ENCODE data around the gene BABAM2. TPM values are rescaled to one million over a fixed set of nuclear protein-coding genes. Genes with fewer than 3 reads are reported as not detected.

BABAM2 gene
- total RNA-seq, 1 experiment from 2014 or later, result 57.6 TPM

DNA sequence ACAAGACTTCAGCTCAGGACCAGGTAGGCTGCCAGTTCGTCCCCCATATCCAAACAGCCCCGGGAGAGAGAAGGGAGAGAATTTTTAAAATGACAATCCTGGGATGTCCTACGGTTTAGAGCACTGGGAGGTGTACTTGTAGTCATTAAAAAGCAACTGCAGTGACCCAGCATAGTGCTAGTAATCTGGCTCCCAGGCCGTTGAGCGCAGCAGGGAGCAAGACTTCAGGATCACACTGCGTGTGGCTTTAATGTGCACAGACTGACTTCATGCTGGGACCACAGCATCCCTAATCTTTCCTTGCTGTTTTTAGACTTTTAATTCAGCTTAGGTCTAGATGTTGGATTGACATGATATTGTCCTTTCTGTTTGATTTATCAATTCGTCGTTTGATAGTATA, 282.8 kb downstream of the BABAM2 start:
- CTCF ChIA-PET, result interaction anchor here (0.5 to 1.6 kb wide), 3 partner anchors 8 to 247 kb away, joined by 3 to 4 read pairs (median 4); no protein-coding TSS in a partner anchor
- peaks cover 11% of the 10 kb centered on the region for H3K36me3 Mint-ChIP-seq (ENCODE audit: insufficient read depth, unreplicated experiment)

DNA sequence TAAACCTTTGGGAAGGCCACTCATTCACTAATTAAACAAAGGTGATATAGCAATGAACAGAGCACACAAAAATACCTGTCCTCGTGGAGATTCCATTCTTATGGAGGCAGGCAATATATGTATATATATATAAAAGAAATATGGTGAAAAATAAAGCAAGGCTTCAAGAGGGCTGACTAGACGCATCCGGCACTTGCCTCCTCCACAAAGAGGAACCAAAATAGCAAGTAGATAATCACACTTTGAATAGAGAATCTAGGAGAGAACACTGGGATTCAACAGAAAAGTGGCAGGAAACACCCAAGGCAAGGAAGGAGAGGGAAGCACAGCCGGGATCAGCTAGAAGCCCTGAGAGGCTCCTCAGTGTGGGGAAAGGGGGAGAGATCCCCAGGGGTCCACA, 283.7 kb downstream of the BABAM2 start:
- CTCF ChIA-PET, result interaction anchor here (0.9 kb wide), 1 partner anchor 101 kb away, joined by 3 read pairs; no protein-coding TSS in a partner anchor
- H3K4me3 Mint-ChIP-seq (ENCODE audit: unreplicated experiment), result no peak overlapping the region
- TF ChIP-seq, protein P1, sequence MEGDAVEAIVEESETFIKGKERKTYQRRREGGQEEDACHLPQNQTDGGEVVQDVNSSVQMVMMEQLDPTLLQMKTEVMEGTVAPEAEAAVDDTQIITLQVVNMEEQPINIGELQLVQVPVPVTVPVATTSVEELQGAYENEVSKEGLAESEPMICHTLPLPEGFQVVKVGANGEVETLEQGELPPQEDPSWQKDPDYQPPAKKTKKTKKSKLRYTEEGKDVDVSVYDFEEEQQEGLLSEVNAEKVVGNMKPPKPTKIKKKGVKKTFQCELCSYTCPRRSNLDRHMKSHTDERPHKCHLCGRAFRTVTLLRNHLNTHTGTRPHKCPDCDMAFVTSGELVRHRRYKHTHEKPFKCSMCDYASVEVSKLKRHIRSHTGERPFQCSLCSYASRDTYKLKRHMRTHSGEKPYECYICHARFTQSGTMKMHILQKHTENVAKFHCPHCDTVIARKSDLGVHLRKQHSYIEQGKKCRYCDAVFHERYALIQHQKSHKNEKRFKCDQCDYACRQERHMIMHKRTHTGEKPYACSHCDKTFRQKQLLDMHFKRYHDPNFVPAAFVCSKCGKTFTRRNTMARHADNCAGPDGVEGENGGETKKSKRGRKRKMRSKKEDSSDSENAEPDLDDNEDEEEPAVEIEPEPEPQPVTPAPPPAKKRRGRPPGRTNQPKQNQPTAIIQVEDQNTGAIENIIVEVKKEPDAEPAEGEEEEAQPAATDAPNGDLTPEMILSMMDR (IDR thresholded peaks at IDR 0.05; ENCODE audit: unreplicated experiment), result no peak
- H3K4me1 Mint-ChIP-seq (ENCODE audit: insufficient read depth, unreplicated experiment), result peaks cover 17% of the 10 kb centered on the region
- H3K27ac Mint-ChIP-seq (ENCODE audit: low read depth, unreplicated experiment), result no peak overlapping the region
- POLR2A ChIA-PET, result interaction anchor here (0.8 to 4.5 kb wide), 9 partner anchors 9 to 331 kb away, joined by 3 to 23 read pairs (median 9); no protein-coding TSS in a partner anchor
- H3K9me3 Mint-ChIP-seq (ENCODE audit: unreplicated experiment), result no peaks in the 10 kb centered on the region
- BruUV-seq (replicated peaks), result no TSS peak
- no peak for DNase-seq (ENCODE audit: unreplicated experiment)
- no peaks in the 10 kb centered on the region for H3K27me3 Mint-ChIP-seq (ENCODE audit: insufficient read depth, unreplicated experiment)
- intact Hi-C loops (cut with micrococcal nuclease), result loop anchor here (10.0 kb wide), 1 partner anchor 219 kb away; no protein-coding TSS in a partner anchor
- H3K36me3 Mint-ChIP-seq (ENCODE audit: insufficient read depth, unreplicated experiment), result peaks cover 19% of the 10 kb centered on the region

More for the DNA sequence above, 282.8 kb downstream of the BABAM2 start:
- intact Hi-C loops (cut with micrococcal nuclease), result loop anchor here (10.0 kb wide), 1 partner anchor 219 kb away; no protein-coding TSS in a partner anchor
- H3K4me1 Mint-ChIP-seq (ENCODE audit: insufficient read depth, unreplicated experiment), result peaks cover 23% of the 10 kb centered on the region
- TF ChIP-seq, protein P1 (IDR thresholded peaks at IDR 0.05; ENCODE audit: unreplicated experiment), result no peak
- POLR2A ChIA-PET, result interaction anchor here (0.8 to 4.5 kb wide), 14 partner anchors 9 to 467 kb away, joined by 3 to 23 read pairs (median 6); partner anchors contain the start of genes FOSL2 and MRPL33
- H3K4me3 Mint-ChIP-seq (ENCODE audit: unreplicated experiment), result no peak overlapping the region
- peak overlapping the region; percentile 99 for H3K27ac Mint-ChIP-seq (ENCODE audit: low read depth, unreplicated experiment)
- H3K27me3 Mint-ChIP-seq (ENCODE audit: insufficient read depth, unreplicated experiment), result no peaks in the 10 kb centered on the region
- no TSS peak for BruUV-seq (replicated peaks)
- no peak for DNase-seq (ENCODE audit: unreplicated experiment)
- H3K9me3 Mint-ChIP-seq (ENCODE audit: unreplicated experiment), result no peaks in the 10 kb centered on the region

DNA sequence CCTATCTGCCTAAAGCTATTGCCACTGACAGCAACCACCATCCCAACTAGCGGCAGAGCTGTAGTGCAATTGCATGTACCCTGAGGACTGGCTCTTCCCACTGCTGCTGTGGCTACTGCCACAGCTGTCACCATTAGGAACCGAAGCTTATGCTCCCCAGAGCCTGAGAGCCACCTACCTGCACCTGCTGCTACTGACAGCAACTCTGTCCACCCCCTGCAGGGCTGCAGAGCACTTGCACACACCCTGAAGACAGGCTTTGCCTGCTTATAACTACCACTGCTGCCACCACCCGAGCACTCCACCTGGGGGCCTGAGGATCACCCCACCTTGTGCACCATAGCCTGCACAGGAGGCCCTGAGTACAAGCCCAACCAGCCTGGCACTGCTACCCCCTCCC, 284.5 kb downstream of the BABAM2 start:
- intact Hi-C loops (cut with micrococcal nuclease), result loop anchor here (10.0 kb wide), 1 partner anchor 220 kb away; no protein-coding TSS in a partner anchor
- H3K4me1 Mint-ChIP-seq (ENCODE audit: insufficient read depth, unreplicated experiment), result peaks cover 17% of the 10 kb centered on the region
- no peak overlapping the region for H3K4me3 Mint-ChIP-seq (ENCODE audit: unreplicated experiment)
- H3K27ac Mint-ChIP-seq (ENCODE audit: low read depth, unreplicated experiment), result no peak overlapping the region
- CTCF ChIA-PET, result interaction anchor here (0.9 kb wide), 1 partner anchor 100 kb away, joined by 3 read pairs; no protein-coding TSS in a partner anchor
- H3K27me3 Mint-ChIP-seq (ENCODE audit: insufficient read depth, unreplicated experiment), result no peaks in the 10 kb centered on the region
- DNase-seq (ENCODE audit: unreplicated experiment), result no peak
- BruUV-seq (replicated peaks), result no TSS peak
- POLR2A ChIA-PET, result interaction anchor here (3.3 to 3.5 kb wide), 2 partner anchors 41 to 101 kb away, joined by 9 to 14 read pairs; no protein-coding TSS in a partner anchor
- H3K36me3 Mint-ChIP-seq (ENCODE audit: insufficient read depth, unreplicated experiment), result peaks cover 19% of the 10 kb centered on the region
- TF ChIP-seq, protein P1 (IDR thresholded peaks at IDR 0.05; ENCODE audit: unreplicated experiment), result no peak
- no peaks in the 10 kb centered on the region for H3K9me3 Mint-ChIP-seq (ENCODE audit: unreplicated experiment)

DNA sequence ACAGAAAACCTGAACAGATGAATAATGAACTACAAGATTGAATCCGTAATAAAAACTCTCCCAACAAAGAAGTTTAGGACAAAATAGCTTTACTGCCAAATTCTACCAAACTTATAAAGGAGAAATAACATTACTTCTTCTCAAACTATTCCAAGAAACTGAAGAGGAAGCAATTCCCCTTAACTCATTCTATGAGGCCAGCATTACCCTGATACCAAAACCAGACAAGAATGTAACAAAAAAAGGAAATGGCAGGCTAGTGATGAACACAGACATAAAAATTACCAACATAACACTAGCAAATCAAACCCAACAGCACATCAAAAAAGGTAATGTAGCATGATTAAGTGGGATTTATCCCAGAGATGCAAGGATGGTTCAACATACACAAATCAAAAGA, 288.4 kb downstream of the BABAM2 start:
- no peak overlapping the region for H3K4me3 Mint-ChIP-seq (ENCODE audit: unreplicated experiment)
- H3K4me1 Mint-ChIP-seq (ENCODE audit: insufficient read depth, unreplicated experiment), result no peaks in the 10 kb centered on the region
- TF ChIP-seq, protein P1 (IDR thresholded peaks at IDR 0.05; ENCODE audit: unreplicated experiment), result no peak
- H3K36me3 Mint-ChIP-seq (ENCODE audit: insufficient read depth, unreplicated experiment), result peaks cover 19% of the 10 kb centered on the region
- no peaks in the 10 kb centered on the region for H3K9me3 Mint-ChIP-seq (ENCODE audit: unreplicated experiment)
- POLR2A ChIA-PET, result interaction anchor here (1.0 to 1.5 kb wide), 5 partner anchors 10 to 214 kb away, joined by 3 to 6 read pairs (median 4); partner anchors contain the start of gene FOSL2
- intact Hi-C loops (cut with micrococcal nuclease), result loop anchor here (10.0 kb wide), 1 partner anchor 224 kb away; no protein-coding TSS in a partner anchor
- BruUV-seq (replicated peaks), result no TSS peak
- H3K27ac Mint-ChIP-seq (ENCODE audit: low read depth, unreplicated experiment), result no peak overlapping the region
- no peaks in the 10 kb centered on the region for H3K27me3 Mint-ChIP-seq (ENCODE audit: insufficient read depth, unreplicated experiment)
- CTCF ChIA-PET, result no interaction called here
- DNase-seq (ENCODE audit: unreplicated experiment), result no peak

All from MCF 10A (cell line).